Gastrocnemius medialis (tissue), 4 donors: ENCODE results near the gene SLC25A3. TPM values are rescaled to one million over a fixed set of nuclear protein-coding genes. Genes with fewer than 3 reads are reported as not detected.

Source experiments
- ATAC-seq, 2 donors: fragments of 150-250 bp; one replicate each; pipeline ENCODE4 v1.9.1; 2016
- DNase-seq, 2 donors: peaks; one replicate each; pipeline ENCODE4 v3.0.0-alpha.2; 2019
- H3K27ac ChIP-seq, 4 donors: fragments of 200-600 bp; sonication (generic); 1 replicate in 1 of 4; 2 replicates in 3 of 4; pipeline ENCODE4 v1.5.1; 2016 to 2018; ENCODE audit warnings: mild to moderate bottlenecking in 2 of 4, moderate library complexity in 1 of 4
- H3K27me3 ChIP-seq, 3 donors: fragments of 200-600 bp; sonication (generic) in 2 of 3; 1 replicate in 1 of 3; 2 replicates in 2 of 3; pipeline versions ENCODE4 v1.5.1 to v1.6.0; 2016 to 2019; ENCODE audit warnings: mild to moderate bottlenecking in 1 of 3, moderate library complexity in 1 of 3
- H3K36me3 ChIP-seq, 2 donors: fragments of 200-600 bp; sonication (generic) in 1 of 2; one replicate each; pipeline ENCODE4 v1.5.1; 2017 to 2018
- H3K4me1 ChIP-seq, 2 donors: fragments of 200-600 bp; sonication (generic) in 1 of 2; one replicate each; pipeline ENCODE4 v1.5.1; 2016 to 2017; ENCODE audit warnings: mild to moderate bottlenecking in 2 of 2
- H3K4me3 ChIP-seq, 4 donors: fragments of 200-600 bp; sonication (generic) in 3 of 4; 1 replicate in 1 of 4; 2 replicates in 3 of 4; pipeline ENCODE4 v1.5.1; 2016 to 2019; ENCODE audit warnings: mild to moderate bottlenecking in 2 of 4
- H3K9me3 ChIP-seq, 3 donors: fragments of 200-600 bp; sonication (generic) in 2 of 3; 1 replicate in 1 of 3; 2 replicates in 2 of 3; pipeline ENCODE4 v1.5.1; 2016 to 2019
- CTCF ChIP-seq, 5 experiments: fragments of 450-650 bp in 3 of 5; fragments of 200-600 bp in 2 of 5; sonication (generic) in 2 of 5; IDR thresholded peaks in 4 of 5; conservative IDR thresholded peaks in 1 of 5; 1 replicate in 4 of 5; 2 replicates in 1 of 5; pipeline ENCODE4 v1.5.1; 2016 to 2019; ENCODE audit warnings: antibody characterized with exemption in 5 of 5, mild to moderate bottlenecking in 3 of 5, moderate library complexity in 3 of 5
- POLR2A ChIP-seq, 2 donors: fragments of 450-650 bp; IDR thresholded peaks; one replicate each; pipeline ENCODE4 v1.6.1; 2017; ENCODE audit warnings: antibody characterized with exemption in 2 of 2, mild to moderate bottlenecking in 2 of 2, moderate library complexity in 2 of 2
- in situ Hi-C, 4 donors: fragments of 200-750 bp; cut with MboI; loops; one replicate each; pipeline versions ENCODE4 v1.15.0 to v1.8.0; 2017; ENCODE audit warnings: low sequenced_read_pairs in 4 of 4
- intact Hi-C: fragments of 100-400 bp; cut with DNase I; formaldehyde crosslinking; loops from one replicate; pipeline ENCODE4 v1.15.1; 2023; ENCODE audit warnings: low total_unique reads
- total RNA-seq, 4 donors: library from RNA; depleted of rRNA; stranded (reverse); fragments of >200 nt; gene quantifications; one replicate each; pipeline versions ENCODE4 v1.1.0 to v1.2.3, GENCODE V29; 2016

Gene SLC25A3
- total RNA-seq, 4 donors from 2014 or later, result 870 to 1,994 (median 1,275) TPM

- H3K27me3 ChIP-seq, result no peaks in the 10 kb centered on the region
- no peak for DNase-seq
- ATAC-seq, result no peak
- H3K4me1 ChIP-seq, result no peaks in the 10 kb centered on the region
- no peak overlapping the region for H3K4me3 ChIP-seq
- TF ChIP-seq POLR2A (IDR thresholded peaks at IDR 0.05) (no peak), CTCF (IDR thresholded peaks at IDR 0.05 in 4 of 5, conservative IDR thresholded peaks at IDR 0.05 in 1 of 5) (no peak)
- no peaks in the 10 kb centered on the region for H3K36me3 ChIP-seq
- in situ Hi-C loops (no loop called here), intact Hi-C loops (no loop called here)
- no peak overlapping the region for H3K27ac ChIP-seq
- H3K9me3 ChIP-seq, result no peaks in the 10 kb centered on the region
These were observed 6.4 kb upstream of the SLC25A3 start for GRCh38 chr12:98587084-98587483.

- intact Hi-C loops, result loop anchor here (5.0 kb wide), 1 partner anchor 89 kb away; no protein-coding TSS in a partner anchor
These were observed 2.3 kb upstream of the SLC25A3 start for GRCh38 chr12:98591209-98591608.

GRCh38 chr12:98592825-98593322 lies 612 bp upstream of the SLC25A3 start:
- H3K9me3 ChIP-seq, result no peaks in the 10 kb centered on the region
- H3K27ac ChIP-seq, result peak overlapping the region; percentile 94 to 100 (median 96)
- peaks cover 24 to 32% of the 10 kb centered on the region in 2 donors for H3K4me1 ChIP-seq
- no peak for DNase-seq
- no peaks in the 10 kb centered on the region for H3K27me3 ChIP-seq
- intact Hi-C loops, result loop anchor here (1.0 to 5.0 kb wide), 3 partner anchors 52 to 91 kb away; partner anchors contain the start of genes APAF1 and TMPO
- TF ChIP-seq CTCF (IDR thresholded peaks at IDR 0.05 in 4 of 5, conservative IDR thresholded peaks at IDR 0.05 in 1 of 5) (no peak), POLR2A (IDR thresholded peaks at IDR 0.05) (no peak)
- in situ Hi-C loops, result loop anchor here in 1 of 4 donors (10.0 kb wide), 1 partner anchor 78 kb away; the partner anchor contains the start of gene TMPO
- peak overlapping the region; percentile 56 to 89 (median 85) for H3K4me3 ChIP-seq
- no peak for ATAC-seq
- peaks cover 0 to 14% of the 10 kb centered on the region in 2 donors for H3K36me3 ChIP-seq

More at GRCh38 chr12:98591209-98591608, 2.3 kb upstream of the SLC25A3 start:
- Histone ChIP-seq H3K9me3 (no peaks in the 10 kb centered on the region), H3K36me3 (no peaks in the 10 kb centered on the region), H3K4me1 (peaks cover 12 to 20% of the 10 kb centered on the region in 2 donors), H3K27ac (no peak overlapping the region), H3K4me3 (no peak overlapping the region), H3K27me3 (no peaks in the 10 kb centered on the region)
- TF ChIP-seq POLR2A (IDR thresholded peaks at IDR 0.05) (no peak), CTCF (IDR thresholded peaks at IDR 0.05 in 4 of 5, conservative IDR thresholded peaks at IDR 0.05 in 1 of 5) (no peak)
- in situ Hi-C loops, result loop anchor here in 1 of 4 donors (10.0 kb wide), 1 partner anchor 76 kb away; the partner anchor contains the start of gene TMPO
- DNase-seq (no peak), ATAC-seq (no peak)

- Histone ChIP-seq H3K27ac (peak overlapping the region; percentile 94 to 100 (median 96)), H3K4me3 (peak overlapping the region; percentile 82 to 96 (median 88)), H3K4me1 (peaks cover 24 to 32% of the 10 kb centered on the region in 2 donors), H3K9me3 (no peaks in the 10 kb centered on the region), H3K27me3 (no peaks in the 10 kb centered on the region), H3K36me3 (peaks cover 0 to 27% of the 10 kb centered on the region in 2 donors)
- intact Hi-C loops (loop anchor here (5.0 kb wide), 1 partner anchor 92 kb away; no protein-coding TSS in a partner anchor), in situ Hi-C loops (loop anchor here in 1 of 4 donors (10.0 kb wide), 1 partner anchor 79 kb away; the partner anchor contains the start of gene TMPO)
- DNase-seq (peak; percentile 23 to 67), ATAC-seq (peak; percentile 57 to 59)
- TF ChIP-seq POLR2A (IDR thresholded peaks at IDR 0.05) (no peak), CTCF (IDR thresholded peaks at IDR 0.05 in 4 of 5, conservative IDR thresholded peaks at IDR 0.05 in 1 of 5) (no peak)
These were observed 757 bp downstream of the SLC25A3 start for GRCh38 chr12:98594050-98594835.
